H9 (cell line): ENCODE results near the gene ABCB8. TPM values are rescaled to one million over a fixed set of nuclear protein-coding genes. Genes with fewer than 3 reads are reported as not detected.

Source experiments
- DNase-seq: peaks from one replicate; pipeline ENCODE4 v3.0.0-alpha.2; 2017
- H2AFZ ChIP-seq: one replicate; pipeline ENCODE4 v1.6.1; 2013; ENCODE audit warnings: mild to moderate bottlenecking, low read length, control low read depth, moderate library complexity
- H2AK5ac ChIP-seq: 2 replicates; pipeline ENCODE4 v1.6.1; 2013; ENCODE audit warnings: low read length, control low read depth, mixed read lengths; ENCODE audit not compliant: insufficient read length
- H2BK120ac ChIP-seq: one replicate; pipeline ENCODE4 v1.6.1; 2013; ENCODE audit warnings: low read depth, mild to moderate bottlenecking, low read length, control low read depth, inconsistent platforms; ENCODE audit not compliant: poor library complexity, severe bottlenecking
- H2BK12ac ChIP-seq: 2 replicates; pipeline ENCODE4 v1.6.1; 2013; ENCODE audit warnings: low read length, control low read depth, mixed read lengths, low read depth; ENCODE audit not compliant: insufficient read length
- H2BK15ac ChIP-seq: 2 replicates; pipeline ENCODE4 v1.6.1; 2013; ENCODE audit warnings: low read depth, low read length, control low read depth
- H2BK20ac ChIP-seq: one replicate; pipeline ENCODE4 v1.6.1; 2013; ENCODE audit warnings: low read depth, mild to moderate bottlenecking, low read length, control low read depth, inconsistent platforms; ENCODE audit not compliant: poor library complexity, severe bottlenecking
- H2BK5ac ChIP-seq: 2 replicates; pipeline ENCODE4 v1.6.1; 2013; ENCODE audit warnings: low read length, control low read depth, mixed read lengths; ENCODE audit not compliant: insufficient read length
- H3K14ac ChIP-seq: 2 replicates; pipeline ENCODE4 v1.6.1; 2013; ENCODE audit warnings: low read length, control low read depth; ENCODE audit not compliant: insufficient read depth
- H3K18ac ChIP-seq: 2 replicates; pipeline ENCODE4 v1.6.1; 2013; ENCODE audit warnings: low read depth, mild to moderate bottlenecking, mixed read lengths, low read length, control low read depth; ENCODE audit not compliant: insufficient read length
- H3K23ac ChIP-seq: 2 replicates; pipeline ENCODE4 v1.6.1; 2013; ENCODE audit warnings: low read length, control low read depth, mixed read lengths, low read depth; ENCODE audit not compliant: insufficient read length
- H3K23me2 ChIP-seq: 2 replicates; pipeline ENCODE4 v1.6.1; 2013; ENCODE audit warnings: low read depth, mild to moderate bottlenecking, mixed read lengths, low read length, control low read depth; ENCODE audit not compliant: insufficient read length, poor library complexity, severe bottlenecking
- H3K27ac ChIP-seq: 2 replicates; pipeline ENCODE4 v1.5.1; 2013; ENCODE audit warnings: low read length, control low read depth, mixed read lengths, low read depth; ENCODE audit not compliant: insufficient read length
- H3K27me3 ChIP-seq: 2 replicates; pipeline ENCODE4 v1.6.1; 2013; ENCODE audit warnings: low read length, control low read depth, inconsistent platforms; ENCODE audit not compliant: insufficient read depth
- H3K4ac ChIP-seq: 2 replicates; pipeline ENCODE4 v1.6.1; 2013; ENCODE audit warnings: low read depth, mild to moderate bottlenecking, control low read depth, inconsistent platforms, low read length, moderate library complexity
- H3K4me1 ChIP-seq: 2 replicates; pipeline ENCODE4 v1.6.1; 2013; ENCODE audit warnings: low read length, control low read depth, inconsistent platforms; ENCODE audit not compliant: insufficient read depth
- H3K4me2 ChIP-seq: 2 replicates; pipeline ENCODE4 v1.6.1; 2013; ENCODE audit warnings: low read length, control low read depth, mixed read lengths; ENCODE audit not compliant: insufficient read length, insufficient read depth
- H3K56ac ChIP-seq: 2 replicates; pipeline ENCODE4 v1.6.1; 2013; ENCODE audit warnings: low read depth, mild to moderate bottlenecking, mixed read lengths, low read length, control low read depth; ENCODE audit not compliant: insufficient read length
- H3K79me1 ChIP-seq: 2 replicates; pipeline ENCODE4 v1.6.1; 2013; ENCODE audit warnings: low read depth, mild to moderate bottlenecking, moderate library complexity, low read length, control low read depth, inconsistent platforms; ENCODE audit not compliant: insufficient read depth, poor library complexity, severe bottlenecking
- H3K79me2 ChIP-seq: 2 replicates; pipeline ENCODE4 v1.6.1; 2013; ENCODE audit warnings: low read length, control low read depth, inconsistent platforms; ENCODE audit not compliant: insufficient read depth
- H3K9ac ChIP-seq: 2 replicates; pipeline ENCODE4 v1.6.1; 2013; ENCODE audit warnings: low read length, control low read depth, mixed read lengths; ENCODE audit not compliant: insufficient read length; ENCODE audit errors: extremely low read depth
- H3K9me3 ChIP-seq: one replicate; pipeline ENCODE4 v1.6.1; 2013; ENCODE audit warnings: low read depth, low read length, inconsistent platforms; ENCODE audit not compliant: control insufficient read depth
- H3T11ph ChIP-seq: one replicate; pipeline ENCODE4 v1.6.1; 2013; ENCODE audit warnings: mild to moderate bottlenecking, low read length, control low read depth, inconsistent platforms
- H4K20me1 ChIP-seq: one replicate; pipeline ENCODE4 v1.6.1; 2013; ENCODE audit not compliant: control insufficient read depth, insufficient read length, insufficient read depth
- H4K5ac ChIP-seq: 2 replicates; pipeline ENCODE4 v1.6.1; 2013; ENCODE audit warnings: low read depth, mild to moderate bottlenecking, mixed read lengths, low read length, control low read depth; ENCODE audit not compliant: insufficient read length
- H4K8ac ChIP-seq: replicated peaks from 2 replicates; pipeline ENCODE4 v1.6.1; 2013; ENCODE audit warnings: low read length, control low read depth, mixed read lengths, low read depth; ENCODE audit not compliant: insufficient read length
- H4K91ac ChIP-seq: 2 replicates; pipeline ENCODE4 v1.6.1; 2013; ENCODE audit warnings: low read depth, mild to moderate bottlenecking, moderate library complexity, mixed read lengths, low read length, control low read depth; ENCODE audit not compliant: insufficient read length
- H3K27ac Mint-ChIP-seq, 3 experiments: 2 replicates in 2 of 3; 3 replicates in 1 of 3; pipeline ENCODE4 v1.8.0; 2020 to 2021; ENCODE audit warnings: mixed read lengths in 3 of 3, mild to moderate bottlenecking in 1 of 3, moderate library complexity in 1 of 3
- H3K27me3 Mint-ChIP-seq: 2 replicates; pipeline ENCODE4 v1.8.0; 2021; ENCODE audit warnings: low read depth, mild to moderate bottlenecking, moderate library complexity, mixed read lengths
- H3K36me3 Mint-ChIP-seq, 3 experiments: 2 replicates in 2 of 3; 3 replicates in 1 of 3; pipeline ENCODE4 v1.8.0; 2020 to 2021; ENCODE audit warnings: low read depth in 3 of 3, mixed read lengths in 3 of 3; ENCODE audit not compliant: insufficient read depth in 1 of 3
- H3K4me1 Mint-ChIP-seq, 2 experiments: 2 replicates each; pipeline ENCODE4 v1.8.0; 2020; ENCODE audit warnings: mixed read lengths in 2 of 2
- H3K4me3 Mint-ChIP-seq, 2 experiments: 2 replicates in 1 of 2; 3 replicates in 1 of 2; pipeline ENCODE4 v1.8.0; 2020 to 2021; ENCODE audit warnings: mild to moderate bottlenecking in 2 of 2, mixed read lengths in 2 of 2, moderate library complexity in 1 of 2
- H3K9me3 Mint-ChIP-seq, 2 experiments: 2 replicates in 1 of 2; 3 replicates in 1 of 2; pipeline ENCODE4 v1.8.0; 2020; ENCODE audit warnings: mild to moderate bottlenecking in 2 of 2, mixed read lengths in 2 of 2, moderate library complexity in 1 of 2
- CTCF ChIP-seq: fragments of 200-600 bp; sonication (generic); conservative IDR thresholded peaks from 3 replicates; pipeline ENCODE4 v1.8.0; 2021; ENCODE audit warnings: antibody characterized with exemption, mild to moderate bottlenecking
- WGBS: extraction: QIAGEN DNeasy Blood & Tissue Kit; methylation state at CpG from one replicate; pipeline ENCODE4 v1.1.7; 2013; ENCODE audit warnings: missing lambda C conversion rate, low lambda C conversion rate, mixed read lengths; ENCODE audit not compliant: insufficient read length; ENCODE audit errors: extremely low coverage; 5-methylcytosine and 5-hydroxymethylcytosine counted together
- total RNA-seq: library from RNA; stranded (reverse); gene quantifications from 2 replicates; pipeline ENCODE4 v1.2.1, GENCODE V29; 2021

ABCB8 gene
- total RNA-seq, 1 experiment from 2014 or later = 22.1 TPM

GRCh38 chr7:151070574-151070960 lies 42.3 kb downstream of the ABCB8 start:
- no peak overlapping the region for H3K56ac ChIP-seq
- H3K27me3 Mint-ChIP-seq = no peaks in the 10 kb centered on the region
- no peak overlapping the region for H2BK15ac ChIP-seq
- no peak overlapping the region for H3K4me2 ChIP-seq
- H3K79me2 ChIP-seq = no peaks in the 10 kb centered on the region
- DNase-seq = no peak
- no peak overlapping the region for H3K18ac ChIP-seq
- WGBS = no CpG with 5 or more reads among the region's 15 CpGs
- H3K14ac ChIP-seq = no peak overlapping the region
- H4K91ac ChIP-seq = no peak overlapping the region
- H3K4me1 ChIP-seq = no peaks in the 10 kb centered on the region; the same call in 1 of the 2 replicates
- no peak overlapping the region for H3K4ac ChIP-seq
- no peak overlapping the region for H2AFZ ChIP-seq
- no peak overlapping the region for H2BK120ac ChIP-seq
- H3K79me1 ChIP-seq = no peaks in the 10 kb centered on the region
- no peak overlapping the region for H3K9ac ChIP-seq
- H3K27me3 ChIP-seq = no peaks in the 10 kb centered on the region
- no peak for TF ChIP-seq CTCF
- no peak overlapping the region for H4K8ac ChIP-seq
- H3K23me2 ChIP-seq = no peaks in the 10 kb centered on the region
- no peaks in the 10 kb centered on the region for H4K20me1 ChIP-seq
- H2BK20ac ChIP-seq = no peak overlapping the region
- no peaks in the 10 kb centered on the region for H3K9me3 ChIP-seq
- no peak overlapping the region for H3K4me3 Mint-ChIP-seq
- peaks cover 12 to 13% of the 10 kb centered on the region in 2 experiments for H3K4me1 Mint-ChIP-seq
- no peak overlapping the region for H2AK5ac ChIP-seq
- no peak overlapping the region for H2BK5ac ChIP-seq
- H3T11ph ChIP-seq = no peak overlapping the region
- peaks cover 40 to 72% (median 67%) of the 10 kb centered on the region in 3 experiments; a peak in 6 of 7 replicates for H3K36me3 Mint-ChIP-seq
- H3K9me3 Mint-ChIP-seq = no peaks in the 10 kb centered on the region; a peak in 1 of 5 replicates
- no peak overlapping the region for H3K23ac ChIP-seq
- H4K5ac ChIP-seq = no peak overlapping the region
- H3K27ac Mint-ChIP-seq = no peak overlapping the region
- no peak overlapping the region for H2BK12ac ChIP-seq
- H3K27ac ChIP-seq = no peak overlapping the region
